OCI-M2 (cell line): ENCODE results near the gene HCN1.
"Not testable (repeated sequence)": the region's sequence is repeated elsewhere in the genome, so short reads cannot be mapped to it uniquely, and the experiment has no call there.

Experiments used
- DNase-seq: peaks from one replicate; lab custom pipeline; 2025; ENCODE audit not compliant: unreplicated experiment; lab: John Stamatoyannopoulos, UW

HCN1 gene

GRCh38 chr5:45437752-45438151, 258.4 kb downstream of the HCN1 start:
- DNase-seq = no peak

DNA sequence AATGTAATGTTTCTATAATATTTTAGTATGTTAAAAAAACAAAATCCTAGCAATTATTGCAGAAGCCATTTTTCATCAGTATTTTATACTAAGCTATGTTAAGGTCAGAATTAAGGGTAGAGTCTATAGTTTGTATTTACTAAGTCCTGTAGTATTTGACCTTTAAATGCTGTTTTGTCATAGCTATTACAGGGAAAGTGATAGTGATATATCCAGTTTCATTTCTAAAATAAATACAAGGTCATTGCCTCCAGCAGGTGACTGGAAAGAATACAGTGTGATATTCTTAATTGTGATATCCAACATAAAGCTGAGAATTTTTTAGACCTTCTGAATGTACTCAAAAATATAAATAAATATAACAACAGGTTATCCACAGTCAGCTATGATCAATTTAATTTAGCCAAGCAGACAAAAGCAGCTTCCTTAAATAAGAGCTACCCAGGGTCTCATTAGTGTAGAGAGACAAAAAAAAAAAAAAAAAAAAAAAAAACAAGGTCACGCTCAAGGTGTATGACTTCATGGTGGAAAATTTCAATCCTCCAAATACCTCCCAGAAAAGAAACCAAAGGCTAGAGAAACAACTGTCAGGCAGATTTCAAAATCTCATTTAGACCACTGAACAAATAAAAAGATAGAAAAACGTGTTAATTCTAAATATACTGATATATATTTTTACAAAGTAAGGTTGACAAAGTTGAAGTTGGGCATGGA, 278.7 kb downstream of the HCN1 start:
- DNase-seq = no peak

- DNase-seq = no peak
Observed at GRCh38 chr5:45414620-45415573, 281.3 kb downstream of the HCN1 start.

GRCh38 chr5:45411971-45412612, 284.1 kb downstream of the HCN1 start:
- DNase-seq = no peak

DNA sequence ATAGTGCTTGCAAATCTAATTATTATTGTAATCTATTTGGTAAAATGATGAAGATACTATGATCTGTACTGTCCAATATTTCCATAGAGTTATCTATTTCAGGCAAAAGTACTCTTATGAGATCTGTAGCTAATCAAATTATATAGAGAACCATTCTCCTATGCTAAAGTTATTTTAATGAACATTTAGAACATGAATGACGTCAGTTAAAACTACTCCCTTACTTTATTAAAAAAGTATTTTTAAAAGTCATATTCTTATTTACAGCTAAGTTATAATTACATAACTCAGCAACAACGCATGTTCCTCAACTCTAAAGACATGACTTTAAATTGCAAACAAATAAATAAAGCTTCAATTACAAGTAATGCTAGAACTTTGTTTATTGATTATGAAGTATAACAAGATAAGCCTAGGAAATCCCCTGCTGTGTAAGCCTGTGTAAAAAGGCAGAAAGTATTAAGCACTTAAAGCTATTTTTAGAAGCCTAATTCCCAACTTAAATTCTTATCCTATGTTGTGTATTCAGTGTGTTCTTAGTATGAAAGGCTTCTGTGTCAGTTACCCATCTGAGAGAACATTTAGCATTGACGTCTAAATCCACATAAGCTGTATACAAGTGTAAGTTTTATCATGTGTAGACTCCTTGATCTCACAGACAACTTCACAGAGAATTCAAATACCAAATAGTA, 285.7 kb downstream of the HCN1 start:
- no peak for DNase-seq

DNA sequence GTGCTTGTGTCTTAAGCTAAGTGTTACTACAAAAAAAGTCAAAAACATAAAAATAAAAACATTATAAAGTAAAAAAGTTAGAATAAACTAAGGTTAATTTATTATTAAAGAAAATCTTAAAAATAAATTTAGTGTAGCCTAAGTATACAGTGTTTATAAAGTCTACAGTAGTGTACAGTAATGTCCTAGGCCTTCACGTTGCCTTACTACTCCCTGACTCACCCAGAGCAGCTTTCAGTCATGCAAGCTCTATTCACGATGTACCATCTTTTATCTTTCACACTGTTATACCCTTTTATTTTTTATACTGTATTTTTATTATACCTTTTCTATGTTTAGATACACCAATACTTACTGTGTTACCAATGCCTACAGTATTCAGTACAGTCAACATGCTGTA, 288.1 kb downstream of the HCN1 start:
- no peak for DNase-seq

DNA sequence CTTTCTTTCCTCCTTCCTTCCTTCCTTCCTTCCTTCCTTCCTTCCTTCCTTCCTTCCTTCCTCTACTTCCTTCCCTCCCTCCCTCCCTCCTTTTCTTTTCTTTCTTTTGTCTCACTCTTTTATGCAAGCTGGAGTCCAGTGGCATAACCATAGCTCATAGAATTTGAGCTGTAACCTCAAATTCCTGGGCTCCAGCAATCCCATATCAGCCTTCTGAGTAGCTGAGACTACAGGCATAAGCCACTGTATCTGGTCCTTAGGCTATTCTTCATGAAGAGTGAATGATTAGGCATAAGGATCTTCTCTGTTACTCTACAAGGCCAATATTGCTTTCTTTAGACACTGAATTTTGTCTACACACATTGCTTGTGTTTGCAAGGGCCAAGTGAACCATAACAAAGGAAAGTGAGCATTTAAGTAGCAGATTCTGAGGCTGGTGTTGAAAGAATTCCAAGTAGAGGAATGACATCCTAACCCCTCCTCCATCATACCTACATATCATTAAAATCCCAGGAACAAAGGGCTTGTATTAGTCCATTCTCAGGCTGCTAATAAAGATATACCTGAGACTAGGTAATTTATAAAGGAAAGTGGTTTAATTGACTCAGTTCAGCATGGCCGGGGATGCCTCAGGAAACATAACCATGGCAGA, 293.2 kb downstream of the HCN1 start:
- DNase-seq = no peak

DNA sequence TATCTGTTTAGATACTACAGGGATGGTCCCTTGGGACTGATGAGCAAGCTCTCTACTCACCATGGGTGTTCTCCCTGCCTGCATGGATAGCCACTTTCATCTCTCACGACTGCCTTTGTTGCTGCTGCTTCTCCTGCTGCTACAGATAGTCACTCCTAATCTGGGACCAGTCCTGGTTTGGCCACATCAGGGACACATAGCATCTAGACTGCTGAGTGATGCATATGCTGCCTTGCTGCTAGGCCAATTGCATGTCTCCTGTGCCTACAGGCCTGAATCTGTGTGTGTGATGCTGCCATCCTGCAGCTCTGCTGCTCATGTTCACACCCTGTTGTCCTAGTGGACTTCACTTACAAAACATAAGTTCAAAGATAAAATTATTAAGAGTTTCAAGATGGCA, 297.1 kb downstream of the HCN1 start:
- no peak for DNase-seq

- DNase-seq = no peak
Observed at GRCh38 chr5:45385321-45386058, 310.7 kb downstream of the HCN1 start.

- no peak for DNase-seq
Observed at GRCh38 chr5:45383985-45384384, 312.2 kb downstream of the HCN1 start.

DNA sequence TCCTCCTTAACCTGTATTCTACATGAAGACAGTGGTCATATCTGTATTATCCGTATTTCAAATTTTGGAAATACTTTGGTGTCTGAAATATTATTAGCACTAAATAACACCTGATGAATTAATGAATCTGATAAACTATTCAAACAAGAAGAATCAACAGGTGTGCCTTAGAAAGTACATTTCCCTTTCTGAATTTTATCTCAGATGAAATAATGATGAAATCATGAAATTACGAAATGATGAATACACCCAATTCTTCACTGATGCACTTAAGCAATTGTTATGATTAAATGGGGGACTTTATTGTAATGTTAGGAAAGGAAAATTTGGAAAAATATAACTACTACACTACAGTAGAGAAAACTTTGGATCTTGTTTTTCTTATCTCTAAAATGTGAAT, 313.6 kb downstream of the HCN1 start:
- no peak for DNase-seq

DNA sequence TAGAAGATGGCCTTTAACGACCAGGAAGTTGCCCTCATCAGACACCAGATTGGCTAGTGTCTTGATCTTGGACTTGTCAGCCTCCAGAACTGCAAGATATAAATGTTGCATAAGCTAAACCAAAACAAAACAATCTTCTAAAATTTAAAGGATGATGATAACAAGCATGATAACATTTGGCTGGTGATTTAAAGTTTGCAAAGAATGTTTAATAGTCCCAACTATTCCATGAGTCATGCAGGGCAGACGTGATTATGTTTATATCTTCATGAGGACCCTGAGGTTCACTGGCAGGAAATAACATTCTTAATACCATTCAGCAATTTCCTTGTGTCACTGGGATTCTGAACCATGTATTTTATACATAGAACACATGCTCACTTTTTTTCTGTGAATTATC, 319.8 kb downstream of the HCN1 start:
- no peak for DNase-seq

GRCh38 chr5:45372629-45373028, 323.6 kb downstream of the HCN1 start:
- no peak for DNase-seq

DNA sequence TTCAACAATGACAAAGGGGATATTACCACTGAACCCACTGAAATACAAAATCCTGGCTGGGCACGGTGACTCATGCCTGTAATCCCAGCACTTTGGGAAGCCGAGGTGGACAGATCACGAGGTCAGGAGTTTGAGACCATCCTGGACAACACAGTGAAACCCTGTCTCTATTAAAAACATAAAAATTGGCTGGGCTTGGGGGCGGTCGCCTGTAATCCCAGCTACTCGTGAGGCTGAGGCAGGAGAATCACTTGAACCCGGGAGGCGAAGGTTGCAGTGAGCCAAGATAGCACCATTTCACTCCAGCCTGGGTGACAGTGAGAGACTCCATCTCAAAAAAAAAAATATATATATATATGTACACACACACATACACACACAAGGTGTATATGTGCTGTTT, 324.8 kb downstream of the HCN1 start:
- DNase-seq = not testable (repeated sequence)

- DNase-seq = no peak
Observed at GRCh38 chr5:45355189-45355992, 340.8 kb downstream of the HCN1 start.

DNA sequence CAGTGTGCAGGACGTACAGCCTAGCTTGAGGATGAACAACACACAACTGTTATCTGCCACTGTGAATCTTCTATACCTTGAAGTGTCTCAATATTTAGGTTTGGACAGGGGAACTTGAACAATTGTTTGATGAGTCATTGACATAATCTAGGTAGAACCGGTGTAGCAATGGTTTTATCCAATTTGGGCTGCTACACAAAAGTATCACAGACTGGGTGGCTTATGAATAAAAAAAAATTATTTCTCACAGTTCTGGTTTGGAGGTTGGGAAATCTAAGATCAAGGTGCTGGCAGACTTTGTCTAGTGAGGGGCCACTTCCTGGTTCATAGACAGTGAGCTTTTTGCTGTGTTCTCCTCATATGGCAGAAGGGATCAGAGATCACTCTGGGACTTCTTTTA, 359.7 kb downstream of the HCN1 start:
- no peak for DNase-seq

DNA sequence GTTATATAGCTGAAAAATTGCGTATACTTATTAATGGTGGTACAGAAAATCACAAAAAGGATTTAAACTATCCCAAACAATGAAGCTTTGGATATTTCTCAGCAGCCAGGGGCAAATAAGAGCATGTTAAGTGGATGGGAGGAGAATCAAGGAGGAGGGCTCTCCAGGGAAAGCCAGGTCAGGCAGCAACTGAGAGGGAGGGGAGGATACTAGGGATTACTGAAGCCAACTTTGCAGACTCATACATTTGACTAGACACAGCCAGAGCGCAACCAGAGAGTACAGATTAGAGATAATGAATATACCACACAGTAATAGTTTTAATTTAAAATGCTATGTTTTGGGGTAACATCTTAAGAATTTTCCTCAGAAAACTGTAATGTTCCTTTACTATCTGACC, 360.2 kb downstream of the HCN1 start:
- DNase-seq = no peak

- no peak for DNase-seq
Observed at GRCh38 chr5:45335346-45335745, 360.8 kb downstream of the HCN1 start.

DNA sequence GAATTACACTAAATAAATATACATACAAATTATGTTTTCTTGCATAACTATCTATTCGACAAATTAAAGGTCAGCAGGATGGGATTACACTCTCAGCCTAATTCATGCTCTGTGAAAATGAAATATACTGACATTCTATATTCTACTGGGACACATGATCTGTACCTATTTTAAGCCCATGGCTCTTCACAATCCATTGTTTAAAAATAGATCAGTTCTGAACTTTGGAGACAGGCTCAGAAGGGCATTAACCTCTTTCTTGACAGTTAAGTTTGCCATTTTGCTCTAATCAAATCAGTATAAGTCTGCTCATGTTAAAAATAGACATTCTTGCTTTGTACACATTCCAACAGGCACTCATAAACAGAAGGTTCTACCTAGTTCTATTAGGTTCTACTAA, 361.2 kb downstream of the HCN1 start:
- no peak for DNase-seq
